Left renal cortex interstitium (tissue), 4 donors: ENCODE data around the gene ZNF81. TPM values are rescaled to one million over a fixed set of nuclear protein-coding genes. Genes with fewer than 3 reads are reported as not detected.
"Not testable (repeated sequence)": the region's sequence is repeated elsewhere in the genome, so short reads cannot be mapped to it uniquely, and the experiment has no call there.

Experiments
- DNase-seq, 4 donors: peaks; one replicate each; pipeline ENCODE4 v3.0.0-alpha.2; 2013; ENCODE audit warnings: low read depth in 4 of 4, low spot score in 2 of 4, missing footprints in 1 of 4
- polyA plus RNA-seq, 4 donors: library from polyadenylated mRNA; unstranded; fragments of 120-200 nt; gene quantifications; one replicate each; pipeline ENCODE4 v1.2.1, GENCODE V29; 2013; ENCODE audit not compliant: insufficient read length in 4 of 4

The ZNF81 gene
- polyA plus RNA-seq, 4 donors: 6.1 to 9.0 (median 7.9) TPM

DNA sequence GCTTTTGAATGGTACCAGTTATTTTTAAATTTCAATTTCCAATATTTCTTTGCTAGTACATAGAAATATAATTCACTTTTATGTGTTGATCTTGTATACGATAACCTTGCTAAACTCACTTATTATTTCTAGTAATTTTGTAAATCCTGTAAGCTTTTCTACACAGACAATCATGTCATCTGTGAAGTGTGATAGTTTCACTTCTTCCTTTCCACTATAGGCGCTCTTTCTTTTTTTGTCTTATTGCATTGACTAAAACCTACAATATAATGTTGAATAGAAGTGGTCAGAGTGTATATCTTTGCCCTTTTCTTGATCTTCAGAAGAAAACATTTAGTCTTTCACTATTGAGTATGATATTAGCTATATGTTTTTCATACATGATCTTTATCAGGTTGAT lies 90.5 kb downstream of the ZNF81 start:
- no peak for DNase-seq

DNA sequence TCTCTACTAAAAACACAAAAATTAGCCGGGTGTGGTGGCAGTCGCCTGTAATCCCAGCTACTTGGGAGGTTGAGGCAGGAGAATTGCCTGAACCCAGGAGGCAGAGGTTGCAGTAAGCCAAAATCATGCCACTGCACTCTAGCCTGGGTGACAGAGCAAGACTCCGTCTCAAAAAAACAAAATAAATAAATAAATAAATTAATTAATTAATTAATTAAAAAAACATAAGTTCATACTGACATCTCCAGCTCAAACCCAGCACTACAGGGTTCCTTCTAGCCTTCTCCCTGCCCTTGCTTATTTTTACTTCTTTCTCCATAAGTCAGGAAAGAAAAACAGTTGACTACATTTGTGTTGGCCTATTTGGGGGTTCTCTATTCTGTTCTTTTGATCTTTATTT lies 95.3 kb downstream of the ZNF81 start:
- DNase-seq: not testable (repeated sequence)

DNA sequence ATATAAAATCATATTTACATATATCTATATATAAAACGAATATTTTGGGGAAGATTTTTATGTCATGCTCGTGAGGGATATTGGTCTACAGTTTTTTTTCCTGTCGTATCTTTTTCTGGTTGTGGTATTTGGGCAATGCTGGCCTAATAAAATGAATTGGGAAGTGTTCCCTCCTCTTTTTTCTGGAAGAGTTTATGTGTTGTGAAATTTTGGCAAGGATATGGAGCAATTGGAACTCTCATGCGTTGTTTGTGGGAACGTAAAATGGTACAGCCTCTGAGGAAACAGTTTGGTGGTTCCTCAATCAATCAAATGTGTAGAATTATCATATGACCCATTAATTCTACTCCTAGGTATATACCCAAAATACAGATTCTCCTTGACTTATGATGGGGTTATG lies 97.2 kb downstream of the ZNF81 start:
- DNase-seq: no peak

DNA sequence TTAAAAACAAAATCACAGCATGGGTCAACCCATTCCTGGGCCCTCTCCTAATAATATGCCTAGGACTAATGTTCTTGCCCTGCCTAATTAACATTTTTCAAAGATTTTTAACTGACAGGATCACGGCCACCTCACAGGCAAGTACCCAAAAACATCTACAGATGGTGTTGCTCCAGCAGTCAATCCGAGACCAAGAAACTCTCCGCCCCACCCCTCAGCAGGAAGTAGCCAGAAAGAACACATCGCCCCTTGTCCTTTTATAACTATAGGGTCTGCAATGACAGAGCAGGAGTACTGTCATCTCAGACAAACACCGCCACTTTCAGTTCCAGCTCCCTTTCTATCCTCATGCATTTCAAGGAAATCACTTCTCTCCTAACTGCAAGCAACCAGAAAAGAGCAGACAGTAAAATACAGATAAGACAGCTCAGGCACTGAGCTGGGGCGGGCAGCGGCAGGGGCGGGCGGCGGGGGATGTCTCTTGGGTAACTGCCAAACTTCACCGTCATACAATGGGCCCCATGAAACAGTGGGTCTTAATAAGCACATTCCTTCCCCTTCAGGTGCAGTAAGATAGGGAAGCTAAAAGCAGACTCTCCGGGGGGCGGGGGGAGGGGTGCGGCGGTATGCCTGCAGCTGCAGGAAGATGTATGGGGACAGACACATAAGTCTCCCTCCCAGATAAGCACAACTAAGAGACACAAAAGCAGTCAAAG lies 99.7 kb downstream of the ZNF81 start:
- DNase-seq: no peak

DNA sequence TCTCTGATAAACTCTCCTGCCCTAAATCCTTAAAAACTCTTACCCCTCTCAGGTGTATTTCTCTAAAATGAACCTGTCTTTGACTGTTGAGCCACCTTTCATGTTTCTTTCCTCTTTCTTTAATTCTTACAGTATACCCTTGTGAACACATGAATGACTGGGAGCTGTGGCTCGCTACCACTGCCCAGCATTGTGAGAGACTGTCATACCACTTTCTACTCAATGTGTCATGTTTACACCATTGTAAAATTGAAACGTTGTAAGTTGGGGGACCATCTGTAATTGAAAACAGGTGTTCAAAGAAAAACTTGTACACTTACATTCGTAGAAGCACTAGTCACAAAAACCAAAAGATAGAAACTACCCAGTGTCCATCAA lies 100.2 kb downstream of the ZNF81 start:
- no peak for DNase-seq

DNA sequence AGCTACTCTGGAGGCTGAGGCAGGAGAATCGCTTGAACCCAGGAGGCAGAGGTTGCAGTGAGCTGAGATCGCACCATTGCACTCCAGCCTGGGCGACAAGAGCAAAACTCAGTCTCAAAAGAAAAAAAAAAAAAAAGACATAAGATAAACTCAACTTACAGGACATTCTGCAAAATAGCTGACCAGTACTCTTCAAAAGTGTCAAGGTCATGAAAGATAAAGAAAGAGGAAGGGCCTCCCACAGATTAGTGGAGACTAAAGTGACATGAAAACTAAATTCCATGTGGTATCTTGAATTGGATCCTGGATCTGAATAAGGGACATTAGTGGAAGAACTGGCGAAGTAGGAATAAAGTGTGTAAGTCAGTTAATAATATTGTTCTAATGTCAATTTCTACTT lies 103.7 kb downstream of the ZNF81 start:
- DNase-seq: no peak

DNA sequence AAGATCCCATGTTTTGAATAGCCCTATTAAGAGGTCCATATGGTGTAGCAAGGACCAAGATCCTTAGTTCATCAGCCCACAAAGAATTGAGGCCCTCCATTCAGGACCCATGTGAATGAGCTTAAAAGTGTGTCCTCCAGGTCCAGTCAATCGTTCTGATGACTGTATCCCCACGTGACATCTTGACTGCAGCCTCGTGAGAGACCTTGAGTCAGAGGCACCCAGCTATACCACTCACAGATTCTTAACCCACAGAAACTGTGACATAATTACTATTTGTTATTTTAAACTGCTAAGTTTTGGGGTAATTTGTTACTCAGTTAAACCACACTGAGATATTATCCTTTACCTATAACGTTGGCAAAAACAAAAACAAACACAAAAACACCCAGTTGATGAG lies 104.7 kb downstream of the ZNF81 start:
- DNase-seq: no peak

DNA sequence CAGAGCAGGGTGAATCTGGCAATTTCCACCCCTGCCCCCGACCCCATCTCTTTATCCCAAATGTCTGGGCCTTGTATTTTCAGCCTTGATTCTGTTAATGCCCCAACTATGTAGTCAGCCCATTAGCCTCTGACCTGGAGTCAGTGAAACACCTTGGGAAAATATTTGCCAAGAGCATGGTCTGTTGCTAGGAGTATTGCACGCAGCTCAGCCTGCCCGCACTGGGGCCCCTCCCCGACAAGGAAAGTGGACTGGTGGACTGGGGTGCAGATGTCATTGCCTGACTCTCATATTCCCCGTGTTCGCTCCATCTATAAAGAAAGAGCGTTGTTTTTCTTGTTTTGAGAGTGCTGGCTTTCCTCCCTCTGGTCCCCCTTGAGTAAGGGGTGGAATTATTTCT lies 118.6 kb downstream of the ZNF81 start:
- not testable (repeated sequence) for DNase-seq

DNA sequence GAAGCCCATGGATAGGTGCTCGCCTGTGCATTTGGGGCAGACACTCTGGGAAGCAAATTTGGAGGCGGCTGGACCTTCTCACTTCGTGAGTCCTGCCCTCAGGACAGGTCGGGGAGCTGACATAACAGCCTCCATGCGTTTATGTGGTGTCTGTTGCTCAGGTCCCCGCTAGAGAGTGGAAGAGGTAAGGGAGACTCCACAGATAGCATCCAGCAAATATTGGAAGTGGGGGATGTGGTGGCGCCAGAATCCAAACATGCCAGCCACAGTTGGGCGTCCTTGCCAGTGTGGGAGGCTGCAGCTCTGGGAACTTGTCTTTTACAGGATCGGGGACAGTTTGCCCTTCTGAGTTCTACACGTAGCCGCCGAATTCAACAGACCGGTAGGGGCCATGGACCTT lies 119.3 kb downstream of the ZNF81 start:
- no peak for DNase-seq

DNA sequence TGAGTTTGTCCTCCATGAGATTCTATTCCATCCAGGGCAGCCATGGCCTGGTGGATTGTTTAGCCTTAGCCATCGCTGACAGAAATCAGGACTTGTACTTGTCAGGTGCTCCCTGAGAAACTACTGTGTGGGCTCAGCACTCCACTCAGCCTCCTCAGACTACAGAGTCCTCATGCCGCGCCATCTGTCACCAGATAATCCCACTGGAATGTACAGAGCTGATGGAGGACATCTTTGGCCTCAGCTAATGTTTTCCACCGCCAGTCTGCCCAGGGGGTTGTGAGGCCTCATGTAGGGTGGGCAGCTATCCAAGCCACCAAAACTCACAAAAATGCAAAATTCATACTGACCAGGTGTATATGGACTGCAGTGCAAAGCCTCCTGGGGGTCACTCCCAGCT lies 121.5 kb downstream of the ZNF81 start:
- not testable (repeated sequence) for DNase-seq

DNA sequence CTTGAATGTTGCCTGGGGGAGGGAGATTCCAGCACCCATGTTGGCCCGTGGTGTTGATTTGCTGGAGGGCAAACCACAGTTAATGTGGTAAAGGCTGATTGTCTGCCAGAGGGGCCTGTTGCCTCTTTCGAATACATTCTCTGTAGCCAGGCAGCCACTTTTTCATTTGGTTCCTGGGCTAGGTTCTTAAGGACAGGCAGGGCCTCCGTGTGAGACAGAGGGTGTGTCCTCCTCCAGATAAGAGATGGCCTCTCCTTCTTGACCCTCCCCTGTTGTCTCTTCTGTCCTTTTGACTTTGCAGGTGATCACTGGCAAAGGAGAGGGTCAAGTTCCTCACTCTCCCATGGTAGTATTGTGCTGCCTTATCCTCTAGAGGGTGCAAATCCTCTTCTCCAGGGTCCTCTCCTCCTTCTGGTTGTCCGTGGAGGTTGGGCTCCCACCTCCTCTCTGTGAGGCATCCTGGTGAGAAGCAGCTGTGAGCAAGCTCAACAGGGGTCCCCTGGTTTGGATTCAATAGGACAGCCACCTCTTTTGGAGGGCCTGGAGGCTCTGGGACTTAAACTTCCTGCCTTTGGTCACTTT lies 122.2 kb downstream of the ZNF81 start:
- no peak for DNase-seq

DNA sequence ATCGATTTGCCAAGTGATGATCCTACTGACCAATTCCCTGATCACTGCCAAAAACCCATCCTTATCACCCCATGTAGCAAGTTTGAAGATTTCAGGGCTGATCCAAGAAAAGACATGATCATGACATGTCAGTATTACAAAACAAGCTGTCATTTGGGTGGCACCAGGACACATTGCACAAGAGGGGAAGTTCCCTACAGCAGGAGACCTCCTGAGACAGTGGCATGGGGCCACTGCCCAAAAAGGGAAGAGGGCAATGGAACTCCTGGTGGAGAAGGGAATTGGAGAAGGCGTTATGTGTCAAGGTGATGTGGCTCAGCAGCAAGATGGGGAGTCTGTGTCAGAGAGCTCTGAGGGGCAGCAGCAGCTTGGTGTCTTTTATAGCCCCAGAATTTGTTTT lies 123.7 kb downstream of the ZNF81 start:
- DNase-seq: no peak

DNA sequence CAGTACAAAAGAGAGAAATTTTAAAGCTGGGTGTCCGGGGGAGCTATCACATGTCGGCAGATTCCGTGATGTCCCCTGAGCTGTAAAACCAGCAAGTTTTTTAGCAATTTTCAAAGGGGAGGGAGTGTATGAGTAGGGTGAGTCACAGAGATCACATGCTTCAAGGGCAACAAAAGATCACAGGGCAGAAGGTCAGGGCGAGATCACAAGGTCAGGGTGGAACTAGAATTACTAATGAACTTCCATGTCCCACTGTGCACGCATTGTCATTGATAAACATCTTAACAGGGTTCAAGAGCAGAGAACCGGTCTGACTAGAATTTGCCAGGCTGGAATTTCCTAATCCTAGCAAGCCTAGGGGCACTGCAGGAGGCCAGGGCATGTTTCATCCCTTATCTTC lies 125.1 kb downstream of the ZNF81 start:
- not testable (repeated sequence) for DNase-seq

DNA sequence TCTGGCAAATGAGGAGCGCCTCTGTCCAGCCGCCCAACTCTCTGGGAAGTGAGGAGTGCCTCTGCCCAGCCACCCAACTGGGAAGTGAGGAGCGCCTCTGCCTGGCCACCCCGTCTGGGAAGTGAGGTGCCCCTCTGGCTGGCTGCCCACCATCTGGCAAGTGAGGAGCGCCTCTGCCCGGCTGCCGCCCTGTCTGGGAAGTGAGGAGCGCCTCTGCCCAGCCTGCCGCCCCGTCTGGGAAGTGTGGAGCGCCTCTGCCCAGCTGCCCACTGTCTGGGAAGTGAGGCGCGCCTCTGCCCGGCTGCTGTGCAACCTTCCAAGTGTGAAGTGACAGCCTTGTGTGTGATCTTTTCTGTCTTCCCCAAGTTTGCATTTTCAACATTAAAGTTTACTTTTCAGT lies 128.8 kb downstream of the ZNF81 start:
- DNase-seq: not testable (repeated sequence)

Other genes with a start within 250 kb of the ZNF81 start
- gene SYN1, start 217.0 kb upstream of the ZNF81 start, polyA plus RNA-seq: 1 to 10 TPM; 5.3 to 6.5 (median 5.9) TPM
- 1 to 10 TPM; 1.2 to 2.2 (median 1.7) TPM for gene CFP, start 207.0 kb upstream of the ZNF81 start, polyA plus RNA-seq
- 10 to 100 TPM; 25.8 to 36.8 (median 31.3) TPM for gene ELK1, start 186.3 kb upstream of the ZNF81 start, polyA plus RNA-seq
- gene UXT, start 177.7 kb upstream of the ZNF81 start, polyA plus RNA-seq: 100 to 1,000 TPM; 102 to 122 (median 118) TPM
- gene ZNF182, start 167.1 kb downstream of the ZNF81 start, polyA plus RNA-seq: 10 to 100 TPM in 3 of 4 donors, 1 to 10 TPM in 1; 8.7 to 13.6 (median 10.4) TPM
- under 1 TPM in 1 of 4 donors, not detected in 3; 0.62 TPM for gene SPACA5, start 170.1 kb downstream of the ZNF81 start, polyA plus RNA-seq
- gene ZNF630, start 234.7 kb downstream of the ZNF81 start, polyA plus RNA-seq: 1 to 10 TPM; 3.1 to 4.6 (median 4.0) TPM